Measurements from ENCODE around the gene CYBA. TPM values are rescaled to one million over a fixed set of nuclear protein-coding genes. Genes with fewer than 3 reads are reported as not detected.
A peak's percentile ranks its signal among the peaks of the same experiment; 100 is the strongest.

Gene CYBA
- total and polyA plus RNA-seq, 2 of the 13 experiments (the other 11 are each of a cell fraction or from before 2014, with no cell fraction given): 196 to 250 TPM

- no peak for TF ChIP-seq BATF2 (CRISPR knock-in tag; IDR thresholded peaks at IDR 0.05)
- TF ChIP-seq ZNF574 (CRISPR knock-in tag; IDR thresholded peaks at IDR 0.05): peak; percentile 91
- no peak for TF ChIP-seq EZH2 (conservative IDR thresholded peaks at IDR 0.05; ENCODE audit: low read depth, low read length)
- TF ChIP-seq EHMT2 (IDR thresholded peaks at IDR 0.05; ENCODE audit: borderline replicate concordance, low read depth, low read length): no peak
- peak; percentile 90 for TF ChIP-seq RFX5 (IDR thresholded peaks at IDR 0.05; ENCODE audit: low read depth, low read length)
- no peak for TF ChIP-seq FOSL1 (CRISPR knock-in tag; IDR thresholded peaks at IDR 0.05; ENCODE audit: borderline replicate concordance)
- peak; percentile 67 for TF ChIP-seq SKI (IDR thresholded peaks at IDR 0.05; ENCODE audit: partially characterized antibody)
- TF ChIP-seq CREBL2 (CRISPR knock-in tag; IDR thresholded peaks at IDR 0.05; ENCODE audit: borderline replicate concordance): peak; percentile 53; the same call in 1 of the 2 replicates
- TF ChIP-seq ZNF20 (CRISPR knock-in tag; IDR thresholded peaks at IDR 0.05): no peak
- peak; percentile 84 for TF ChIP-seq ZNF781 (CRISPR knock-in tag; IDR thresholded peaks at IDR 0.05; ENCODE audit: borderline replicate concordance, not compliant biosample characterization)
- TF ChIP-seq MAZ (IDR thresholded peaks at IDR 0.05; ENCODE audit: borderline replicate concordance, low read depth, low read length): peak; percentile 65; the same call in 1 of the 2 replicates
- peak; percentile 92 for TF ChIP-seq MAZ (CRISPR knock-in tag; IDR thresholded peaks at IDR 0.05; ENCODE audit: low read depth)
- 0 out of 2 replicates have a peak, but pooled peaks have one; percentile 26 for TF ChIP-seq HNRNPL (IDR thresholded peaks at IDR 0.05; ENCODE audit: low read depth, low read length)
- TF ChIP-seq ZNF670 (CRISPR knock-in tag; IDR thresholded peaks at IDR 0.05; ENCODE audit: borderline replicate concordance): peak; percentile 58; the same call in 1 of the 2 replicates
- TF ChIP-seq KAT2B (IDR thresholded peaks at IDR 0.05; ENCODE audit: borderline replicate concordance, low read depth, low read length): no peak
- peak; percentile 67 for TF ChIP-seq ZBTB7A (CRISPR knock-in tag; IDR thresholded peaks at IDR 0.05)
- TF ChIP-seq POGZ (CRISPR knock-in tag; IDR thresholded peaks at IDR 0.05): peak; percentile 76; the same call in 1 of the 2 replicates
- TF ChIP-seq IKZF4 (CRISPR knock-in tag; IDR thresholded peaks at IDR 0.05; ENCODE audit: borderline replicate concordance, low read depth, not compliant biosample characterization): no peak
- peak; percentile 36 for TF ChIP-seq TAF15 (IDR thresholded peaks at IDR 0.05; ENCODE audit: low read depth, low read length, poor library complexity, severe bottlenecking)
- TF ChIP-seq ZNF510 (CRISPR knock-in tag; IDR thresholded peaks at IDR 0.05; ENCODE audit: low read depth): peak; percentile 57; the same call in 1 of the 2 replicates
- no peak for TF ChIP-seq ZNF280B (CRISPR knock-in tag; IDR thresholded peaks at IDR 0.05; ENCODE audit: borderline replicate concordance)
- TF ChIP-seq ZBTB1 (CRISPR knock-in tag; IDR thresholded peaks at IDR 0.05; ENCODE audit: borderline replicate concordance): peak; percentile 21; the same call in 1 of the 2 replicates
- TF ChIP-seq ZNF431 (CRISPR knock-in tag; IDR thresholded peaks at IDR 0.05; ENCODE audit: borderline replicate concordance, low read depth): no peak; the same call in 1 of the 2 replicates
- no peak for TF ChIP-seq NFIC (IDR thresholded peaks at IDR 0.05; ENCODE audit: low read length)
These were observed 12.2 kb upstream of the CYBA start, which contains the start of gene MVD (continued) for GRCh38 chr16:88662843-88663606.
